ENCODE measurements around the gene VSTM2B. TPM values are rescaled to one million over a fixed set of nuclear protein-coding genes. Genes with fewer than 3 reads are reported as not detected.

The VSTM2B gene
- polyA plus RNA-seq, 1 donor, result 8.3 TPM

- Histone ChIP-seq H3K36me3 (ENCODE audit: control insufficient read depth, insufficient read depth, low read length) (peaks cover 67% of the 10 kb centered on the region), H3K4me1 (ENCODE audit: control insufficient read depth, insufficient read depth, low read length) (no peaks in the 10 kb centered on the region), H3K27ac (ENCODE audit: low read length) (no peak overlapping the region), H3K4me3 (ENCODE audit: low read length) (no peak overlapping the region), H3K9me3 (ENCODE audit: control insufficient read depth, low read depth, low read length) (no peaks in the 10 kb centered on the region), H3K27me3 (ENCODE audit: control insufficient read depth, insufficient read depth, low read length) (no peaks in the 10 kb centered on the region)
- WGBS (ENCODE audit: insufficient coverage, low lambda C conversion rate), result no CpG with 5 or more reads among the region's 9 CpGs
- DNase-seq, result no peak
Observed at GRCh38 chr19:29612121-29612520, 86.3 kb downstream of the VSTM2B start.

- Histone ChIP-seq H3K9me3 (ENCODE audit: control insufficient read depth, low read depth, low read length) (no peaks in the 10 kb centered on the region), H3K27me3 (ENCODE audit: control insufficient read depth, insufficient read depth, low read length) (no peaks in the 10 kb centered on the region), H3K4me3 (ENCODE audit: low read length) (no peak overlapping the region), H3K27ac (ENCODE audit: low read length) (no peak overlapping the region), H3K36me3 (ENCODE audit: control insufficient read depth, insufficient read depth, low read length) (peaks cover 67% of the 10 kb centered on the region), H3K4me1 (ENCODE audit: control insufficient read depth, insufficient read depth, low read length) (no peaks in the 10 kb centered on the region)
- no CpG with 5 or more reads among the region's 21 CpGs for WGBS (ENCODE audit: insufficient coverage, low lambda C conversion rate)
- DNase-seq, result no peak
Observed at GRCh38 chr19:29612801-29613595, 87.2 kb downstream of the VSTM2B start.

- Histone ChIP-seq H3K9me3 (ENCODE audit: control insufficient read depth, low read depth, low read length) (no peaks in the 10 kb centered on the region), H3K36me3 (ENCODE audit: control insufficient read depth, insufficient read depth, low read length) (peaks cover 62% of the 10 kb centered on the region), H3K27ac (ENCODE audit: low read length) (no peak overlapping the region), H3K27me3 (ENCODE audit: control insufficient read depth, insufficient read depth, low read length) (no peaks in the 10 kb centered on the region), H3K4me1 (ENCODE audit: control insufficient read depth, insufficient read depth, low read length) (no peaks in the 10 kb centered on the region), H3K4me3 (ENCODE audit: low read length) (no peak overlapping the region)
- no CpG with 5 or more reads among the region's 7 CpGs for WGBS (ENCODE audit: insufficient coverage, low lambda C conversion rate)
- no peak for DNase-seq
Observed at GRCh38 chr19:29614046-29614445, 88.3 kb downstream of the VSTM2B start.

Other genes with a start within 250 kb of the VSTM2B start
- gene POP4, start 80.3 kb downstream of the VSTM2B start, polyA plus RNA-seq, result 60.7 TPM
- gene PLEKHF1, start 139.5 kb downstream of the VSTM2B start, polyA plus RNA-seq, result 2.5 TPM
- 26.5 TPM for gene C19orf12, start 189.3 kb downstream of the VSTM2B start, polyA plus RNA-seq